IgD-negative memory B cell (primary cell): ENCODE measurements around the gene PROSER3. TPM values are rescaled to one million over a fixed set of nuclear protein-coding genes. Genes with fewer than 3 reads are reported as not detected.
"Not testable (repeated sequence)": the region's sequence is repeated elsewhere in the genome, so short reads cannot be mapped to it uniquely, and the experiment has no call there.

ENCODE experiments used
- H3K27ac Mint-ChIP-seq, 3 donors: one replicate each; pipeline ENCODE4 v1.8.0; 2020 to 2022; ENCODE audit warnings: mild to moderate bottlenecking in 3 of 3, mixed read lengths in 3 of 3, moderate library complexity in 1 of 3
- H3K27me3 Mint-ChIP-seq: one replicate; pipeline ENCODE4 v1.8.0; 2021; ENCODE audit warnings: mixed read lengths
- H3K36me3 Mint-ChIP-seq: one replicate; pipeline ENCODE4 v1.8.0; 2020; ENCODE audit warnings: mild to moderate bottlenecking, mixed read lengths
- H3K4me1 Mint-ChIP-seq, 3 donors: one replicate each; pipeline ENCODE4 v1.8.0; 2020 to 2022; ENCODE audit warnings: mixed read lengths in 3 of 3, mild to moderate bottlenecking in 1 of 3
- H3K4me3 Mint-ChIP-seq, 4 donors: one replicate each; pipeline ENCODE4 v1.8.0; 2020 to 2022; ENCODE audit warnings: mild to moderate bottlenecking in 4 of 4, mixed read lengths in 4 of 4, moderate library complexity in 3 of 4
- H3K9me3 Mint-ChIP-seq, 3 donors: one replicate each; pipeline ENCODE4 v1.8.0; 2020 to 2021; ENCODE audit warnings: mixed read lengths in 3 of 3, mild to moderate bottlenecking in 1 of 3
- polyA plus RNA-seq: library from polyadenylated mRNA; unstranded; fragments of 300-500 nt; fragmentation: Illumina TruSeq; gene quantifications from one replicate; pipeline ENCODE4 v1.2.3, GENCODE V29; 2021

The PROSER3 gene
- polyA plus RNA-seq, 1 donor from 2014 or later = 7.3 TPM

DNA sequence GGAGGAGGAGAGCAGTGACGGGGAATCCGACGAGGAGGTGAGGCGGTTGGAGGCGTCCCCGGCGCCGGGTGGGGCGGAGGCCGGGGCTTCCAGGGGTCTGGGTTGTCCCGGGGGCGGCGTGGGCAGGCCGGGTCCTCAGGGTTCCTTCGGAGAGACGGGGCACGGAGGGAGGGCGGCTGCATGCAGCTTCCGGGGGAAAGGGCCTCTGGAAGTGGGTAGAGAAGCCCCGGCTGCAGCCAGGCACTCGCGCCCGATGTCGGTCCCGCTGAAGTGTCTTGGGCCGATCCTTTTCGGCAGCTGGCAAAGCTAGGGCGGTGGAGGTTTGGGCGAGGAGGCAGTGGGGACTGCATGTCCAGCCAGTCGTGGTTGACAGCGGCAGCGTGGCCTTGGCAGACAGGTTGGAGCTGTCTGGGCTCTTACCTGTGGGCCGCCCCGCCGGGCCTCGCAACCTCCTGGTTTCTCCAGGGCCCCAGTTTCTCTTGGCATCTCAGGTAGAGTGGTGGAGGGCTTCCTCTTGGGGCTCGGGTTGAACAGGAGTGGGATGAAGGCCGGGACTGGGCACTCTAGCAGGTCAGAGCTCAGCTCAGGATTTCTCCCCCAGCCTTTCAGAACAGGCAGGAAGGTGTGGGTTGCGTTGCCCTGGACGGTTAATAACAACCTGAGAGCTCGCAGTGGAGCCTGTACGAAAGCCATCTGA is 39.5 kb upstream of the PROSER3 start:
- Mint-ChIP-seq H3K27me3 (no peaks in the 10 kb centered on the region), H3K27ac (peak overlapping the region; percentile 76 to 88 (median 83)), H3K4me1 (peaks cover 22 to 37% (median 25%) of the 10 kb centered on the region in 3 donors), H3K9me3 (no peaks in the 10 kb centered on the region), H3K4me3 (peak overlapping the region; percentile 85 to 96 (median 92)), H3K36me3 (no peaks in the 10 kb centered on the region)

DNA sequence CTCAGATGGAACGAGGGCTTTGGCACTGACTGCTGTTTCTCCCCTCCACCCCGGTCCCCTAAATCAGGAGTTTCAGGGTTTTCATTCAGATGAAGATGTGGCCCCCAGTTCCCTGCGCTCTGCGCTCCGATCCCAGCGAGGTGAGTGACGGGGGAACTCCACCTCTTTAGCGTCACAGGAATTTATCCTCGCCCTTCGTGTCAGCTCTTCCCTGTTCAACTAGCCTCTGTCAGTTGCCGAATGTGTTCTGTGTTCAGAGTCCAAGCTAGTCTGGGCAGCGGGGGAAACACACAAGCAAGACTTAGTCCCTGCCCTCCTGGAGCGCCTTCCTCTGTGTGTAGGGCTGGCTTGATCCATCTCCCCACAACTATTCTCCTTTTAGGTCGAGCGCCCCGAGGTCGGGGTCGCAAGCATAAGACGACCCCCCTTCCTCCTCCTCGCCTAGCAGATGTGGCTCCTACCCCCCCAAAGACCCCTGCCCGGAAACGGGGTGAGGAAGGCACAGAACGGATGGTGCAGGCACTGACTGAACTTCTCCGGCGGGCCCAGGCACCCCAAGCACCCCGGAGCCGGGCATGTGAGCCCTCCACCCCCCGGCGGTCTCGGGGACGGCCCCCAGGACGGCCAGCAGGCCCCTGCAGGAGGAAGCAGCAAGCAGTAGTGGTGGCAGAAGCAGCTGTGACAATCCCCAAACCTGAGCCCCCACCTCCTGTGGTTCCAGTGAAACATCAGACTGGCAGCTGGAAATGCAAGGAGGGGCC is 38.4 kb upstream of the PROSER3 start:
- Mint-ChIP-seq H3K27me3 (no peaks in the 10 kb centered on the region), H3K27ac (peak overlapping the region in 1 of 3 donors; percentile 88), H3K36me3 (no peaks in the 10 kb centered on the region), H3K4me3 (peak overlapping the region; percentile 85 to 96 (median 92)), H3K9me3 (no peaks in the 10 kb centered on the region), H3K4me1 (peaks cover 11 to 27% (median 19%) of the 10 kb centered on the region in 3 donors)

DNA sequence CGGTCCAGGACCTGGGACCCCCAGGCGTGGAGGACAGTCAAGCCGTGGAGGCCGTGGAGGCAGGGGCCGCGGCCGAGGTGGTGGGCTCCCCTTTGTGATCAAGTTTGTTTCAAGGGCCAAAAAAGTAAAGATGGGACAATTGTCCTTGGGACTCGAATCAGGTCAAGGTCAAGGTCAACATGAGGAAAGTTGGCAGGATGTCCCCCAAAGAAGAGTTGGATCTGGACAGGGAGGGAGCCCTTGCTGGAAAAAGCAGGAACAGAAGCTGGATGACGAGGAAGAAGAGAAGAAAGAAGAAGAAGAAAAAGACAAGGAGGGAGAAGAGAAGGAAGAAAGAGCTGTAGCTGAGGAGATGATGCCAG is 37.8 kb upstream of the PROSER3 start:
- Mint-ChIP-seq H3K4me3 (peak overlapping the region in 1 of 4 donors; percentile 42), H3K4me1 (peaks cover 9 to 23% (median 16%) of the 10 kb centered on the region in 3 donors), H3K27ac (no peak overlapping the region), H3K36me3 (no peaks in the 10 kb centered on the region), H3K9me3 (no peaks in the 10 kb centered on the region), H3K27me3 (no peaks in the 10 kb centered on the region)

DNA sequence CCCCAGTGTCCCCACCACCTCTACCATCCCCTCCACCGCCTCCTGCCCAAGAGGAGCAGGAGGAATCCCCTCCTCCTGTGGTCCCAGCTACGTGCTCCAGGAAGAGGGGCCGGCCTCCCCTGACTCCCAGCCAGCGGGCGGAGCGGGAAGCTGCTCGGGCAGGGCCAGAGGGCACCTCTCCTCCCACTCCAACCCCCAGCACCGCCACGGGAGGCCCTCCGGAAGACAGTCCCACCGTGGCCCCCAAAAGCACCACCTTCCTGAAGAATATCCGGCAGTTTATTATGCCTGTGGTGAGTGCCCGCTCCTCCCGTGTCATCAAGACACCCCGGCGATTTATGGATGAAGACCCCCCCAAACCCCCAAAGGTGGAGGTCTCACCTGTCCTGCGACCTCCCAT is 37.3 kb upstream of the PROSER3 start:
- Mint-ChIP-seq H3K4me3 (peak overlapping the region in 1 of 4 donors; percentile 42), H3K27ac (no peak overlapping the region), H3K4me1 (peaks cover 9 to 22% (median 13%) of the 10 kb centered on the region in 3 donors), H3K27me3 (no peaks in the 10 kb centered on the region), H3K36me3 (no peaks in the 10 kb centered on the region), H3K9me3 (no peaks in the 10 kb centered on the region)

DNA sequence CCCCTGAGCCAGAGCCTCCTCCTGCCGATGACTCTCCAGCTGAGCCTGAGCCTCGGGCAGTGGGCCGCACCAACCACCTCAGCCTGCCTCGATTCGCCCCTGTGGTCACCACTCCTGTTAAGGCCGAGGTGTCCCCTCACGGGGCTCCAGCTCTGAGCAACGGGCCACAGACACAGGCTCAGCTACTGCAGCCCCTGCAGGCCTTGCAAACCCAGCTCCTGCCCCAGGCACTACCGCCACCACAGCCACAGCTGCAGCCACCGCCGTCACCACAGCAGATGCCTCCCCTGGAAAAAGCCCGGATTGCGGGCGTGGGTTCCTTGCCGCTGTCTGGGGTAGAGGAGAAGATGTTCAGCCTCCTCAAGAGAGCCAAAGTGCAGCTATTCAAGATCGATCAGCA is 36.6 kb upstream of the PROSER3 start:
- Mint-ChIP-seq H3K36me3 (peaks cover 1% of the 10 kb centered on the region), H3K27me3 (no peaks in the 10 kb centered on the region), H3K4me1 (peaks cover 5 to 15% (median 7%) of the 10 kb centered on the region in 3 donors), H3K9me3 (no peaks in the 10 kb centered on the region), H3K27ac (no peak overlapping the region), H3K4me3 (peak overlapping the region in 3 of 4 donors; percentile 17 to 27 (median 25))

DNA sequence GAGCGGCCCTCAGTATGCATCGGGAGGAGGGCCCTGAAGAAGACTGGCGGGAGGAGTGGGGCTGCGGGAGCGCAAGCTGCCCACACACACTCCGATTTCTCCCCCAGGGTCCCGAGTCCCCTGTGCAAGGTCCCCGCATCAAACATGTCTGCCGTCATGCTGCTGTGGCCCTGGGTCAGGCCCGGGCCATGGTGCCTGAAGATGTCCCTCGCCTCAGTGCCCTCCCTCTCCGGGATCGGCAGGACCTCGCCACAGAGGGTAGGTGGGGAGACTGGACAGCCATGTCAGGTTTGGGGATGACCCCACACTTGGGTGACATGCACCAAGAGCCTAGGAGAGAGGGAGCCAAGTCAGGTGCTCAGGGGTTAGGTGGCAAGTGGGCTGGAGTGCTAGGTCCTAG is 35.5 kb upstream of the PROSER3 start:
- Mint-ChIP-seq H3K27me3 (no peaks in the 10 kb centered on the region), H3K36me3 (peaks cover 1% of the 10 kb centered on the region), H3K27ac (no peak overlapping the region), H3K4me3 (peak overlapping the region in 1 of 4 donors; percentile 9), H3K9me3 (no peaks in the 10 kb centered on the region), H3K4me1 (peaks cover 0 to 10% (median 5%) of the 10 kb centered on the region in 3 donors)

DNA sequence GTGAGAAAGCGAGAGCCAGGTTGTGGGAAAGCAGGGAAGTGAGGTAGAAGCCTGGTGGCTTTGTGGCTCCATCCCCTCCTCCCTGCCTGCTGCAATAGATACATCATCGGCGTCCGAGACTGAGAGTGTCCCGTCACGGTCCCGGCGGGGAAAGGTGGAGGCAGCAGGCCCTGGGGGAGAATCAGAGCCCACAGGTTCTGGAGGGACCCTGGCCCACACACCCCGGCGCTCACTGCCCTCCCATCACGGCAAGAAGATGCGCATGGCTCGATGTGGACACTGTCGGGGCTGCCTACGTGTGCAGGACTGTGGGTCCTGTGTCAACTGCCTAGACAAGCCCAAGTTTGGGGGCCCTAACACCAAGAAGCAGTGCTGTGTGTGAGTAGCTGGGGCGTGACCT is 35.1 kb upstream of the PROSER3 start:
- no peaks in the 10 kb centered on the region for H3K9me3 Mint-ChIP-seq
- no peak overlapping the region for H3K4me3 Mint-ChIP-seq
- no peak overlapping the region for H3K27ac Mint-ChIP-seq
- peaks cover 0 to 10% (median 5%) of the 10 kb centered on the region in 3 donors for H3K4me1 Mint-ChIP-seq
- H3K27me3 Mint-ChIP-seq = no peaks in the 10 kb centered on the region
- peaks cover 4% of the 10 kb centered on the region for H3K36me3 Mint-ChIP-seq

DNA sequence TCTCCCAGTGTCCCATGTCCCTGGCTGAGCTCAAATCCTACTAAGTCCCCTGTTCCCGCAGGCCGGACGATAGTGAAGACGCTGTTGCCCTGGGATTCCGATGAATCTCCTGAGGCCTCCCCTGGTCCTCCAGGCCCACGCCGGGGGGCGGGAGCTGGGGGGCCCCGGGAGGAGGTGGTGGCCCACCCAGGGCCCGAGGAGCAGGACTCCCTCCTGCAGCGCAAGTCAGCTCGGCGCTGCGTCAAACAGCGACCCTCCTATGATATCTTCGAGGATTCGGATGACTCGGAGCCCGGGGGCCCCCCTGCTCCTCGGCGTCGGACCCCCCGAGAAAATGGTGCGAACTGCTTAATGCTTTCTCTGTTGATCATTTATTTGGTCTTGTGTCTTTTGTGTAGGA is 34.3 kb upstream of the PROSER3 start:
- H3K27me3 Mint-ChIP-seq = no peaks in the 10 kb centered on the region
- H3K4me3 Mint-ChIP-seq = peak overlapping the region in 2 of 4 donors; percentile 21 to 57
- peaks cover 0 to 10% (median 5%) of the 10 kb centered on the region in 3 donors for H3K4me1 Mint-ChIP-seq
- H3K27ac Mint-ChIP-seq = no peak overlapping the region
- peaks cover 4% of the 10 kb centered on the region for H3K36me3 Mint-ChIP-seq
- H3K9me3 Mint-ChIP-seq = no peaks in the 10 kb centered on the region

DNA sequence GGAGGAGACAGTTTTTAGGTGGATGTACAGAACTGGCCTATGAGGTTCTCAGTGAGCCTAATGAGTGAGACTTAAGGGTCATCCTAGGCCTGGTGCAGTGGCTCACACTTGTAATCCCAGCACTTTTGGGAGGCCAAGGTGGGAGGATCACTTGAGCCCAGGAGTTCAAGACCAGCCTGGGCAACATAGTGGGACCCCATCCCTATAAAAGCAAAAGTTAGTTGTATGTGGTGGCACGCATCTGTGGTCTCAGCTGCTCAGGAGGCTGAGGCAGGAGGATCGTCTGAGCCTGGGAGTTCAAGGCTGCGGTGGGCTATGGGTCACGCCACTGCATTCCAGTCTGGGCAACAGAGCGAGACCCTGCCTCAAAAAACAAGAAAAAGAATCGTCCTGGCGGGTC is 33.8 kb upstream of the PROSER3 start:
- not testable (repeated sequence) for H3K36me3 Mint-ChIP-seq, H3K27ac Mint-ChIP-seq, H3K27me3 Mint-ChIP-seq, H3K9me3 Mint-ChIP-seq, H3K4me1 Mint-ChIP-seq
- peak overlapping the region in 1 of 4 donors; percentile 57 for H3K4me3 Mint-ChIP-seq

DNA sequence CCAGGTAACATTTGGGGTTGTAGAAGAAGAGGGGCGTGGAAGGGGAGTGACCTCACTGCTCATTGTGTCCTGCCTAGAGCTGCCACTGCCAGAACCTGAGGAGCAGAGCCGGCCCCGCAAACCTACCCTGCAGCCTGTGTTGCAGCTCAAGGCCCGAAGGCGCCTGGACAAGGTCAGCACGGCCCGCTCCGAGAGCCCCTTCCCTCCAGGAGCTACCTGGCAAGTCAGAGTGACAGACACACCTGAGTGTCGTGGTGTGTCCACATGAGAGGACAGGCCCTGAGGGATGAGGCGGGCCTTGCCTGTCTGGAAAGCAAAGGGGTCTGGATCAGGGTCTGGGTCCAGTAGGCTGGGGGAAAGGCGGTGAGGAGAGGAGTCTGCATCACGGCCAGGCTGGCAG is 33.4 kb upstream of the PROSER3 start:
- peaks cover 4% of the 10 kb centered on the region for H3K36me3 Mint-ChIP-seq
- H3K9me3 Mint-ChIP-seq = no peaks in the 10 kb centered on the region
- peaks cover 0 to 2% (median 2%) of the 10 kb centered on the region in 3 donors for H3K4me1 Mint-ChIP-seq
- no peak overlapping the region for H3K27ac Mint-ChIP-seq
- H3K27me3 Mint-ChIP-seq = no peaks in the 10 kb centered on the region
- peak overlapping the region in 1 of 4 donors; percentile 57 for H3K4me3 Mint-ChIP-seq

DNA sequence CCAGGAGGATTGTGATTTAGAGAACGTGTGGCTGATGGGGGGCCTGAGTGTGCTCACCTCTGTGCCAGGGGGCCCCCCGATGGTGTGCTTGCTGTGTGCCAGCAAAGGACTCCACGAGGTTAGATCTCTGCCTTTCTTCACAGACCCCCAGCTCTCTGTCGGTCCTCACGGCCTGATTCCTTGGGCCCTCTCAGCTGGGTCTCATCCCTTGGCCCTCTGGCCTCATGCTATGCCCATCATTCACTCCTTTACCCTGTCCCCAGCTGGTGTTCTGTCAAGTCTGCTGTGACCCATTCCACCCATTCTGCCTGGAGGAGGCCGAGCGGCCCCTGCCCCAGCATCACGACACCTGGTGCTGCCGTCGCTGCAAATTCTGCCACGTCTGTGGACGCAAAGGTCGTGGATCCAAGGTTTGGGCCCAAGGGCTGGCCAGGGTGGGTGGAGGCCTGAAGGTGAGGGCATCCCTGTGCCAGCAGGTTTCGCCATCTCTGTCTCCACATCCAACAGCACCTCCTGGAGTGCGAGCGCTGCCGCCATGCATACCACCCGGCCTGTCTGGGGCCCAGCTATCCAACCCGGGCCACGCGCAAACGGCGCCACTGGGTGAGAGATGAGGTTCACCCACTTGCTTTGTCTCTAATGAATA is 32.6 kb upstream of the PROSER3 start:
- peak overlapping the region in 1 of 3 donors; percentile 48 for H3K27ac Mint-ChIP-seq
- no peaks in the 10 kb centered on the region for H3K9me3 Mint-ChIP-seq
- no peak overlapping the region for H3K4me3 Mint-ChIP-seq
- H3K4me1 Mint-ChIP-seq = peaks cover 0 to 1% (median 0%) of the 10 kb centered on the region in 3 donors
- peaks cover 4% of the 10 kb centered on the region for H3K36me3 Mint-ChIP-seq
- H3K27me3 Mint-ChIP-seq = no peaks in the 10 kb centered on the region

DNA sequence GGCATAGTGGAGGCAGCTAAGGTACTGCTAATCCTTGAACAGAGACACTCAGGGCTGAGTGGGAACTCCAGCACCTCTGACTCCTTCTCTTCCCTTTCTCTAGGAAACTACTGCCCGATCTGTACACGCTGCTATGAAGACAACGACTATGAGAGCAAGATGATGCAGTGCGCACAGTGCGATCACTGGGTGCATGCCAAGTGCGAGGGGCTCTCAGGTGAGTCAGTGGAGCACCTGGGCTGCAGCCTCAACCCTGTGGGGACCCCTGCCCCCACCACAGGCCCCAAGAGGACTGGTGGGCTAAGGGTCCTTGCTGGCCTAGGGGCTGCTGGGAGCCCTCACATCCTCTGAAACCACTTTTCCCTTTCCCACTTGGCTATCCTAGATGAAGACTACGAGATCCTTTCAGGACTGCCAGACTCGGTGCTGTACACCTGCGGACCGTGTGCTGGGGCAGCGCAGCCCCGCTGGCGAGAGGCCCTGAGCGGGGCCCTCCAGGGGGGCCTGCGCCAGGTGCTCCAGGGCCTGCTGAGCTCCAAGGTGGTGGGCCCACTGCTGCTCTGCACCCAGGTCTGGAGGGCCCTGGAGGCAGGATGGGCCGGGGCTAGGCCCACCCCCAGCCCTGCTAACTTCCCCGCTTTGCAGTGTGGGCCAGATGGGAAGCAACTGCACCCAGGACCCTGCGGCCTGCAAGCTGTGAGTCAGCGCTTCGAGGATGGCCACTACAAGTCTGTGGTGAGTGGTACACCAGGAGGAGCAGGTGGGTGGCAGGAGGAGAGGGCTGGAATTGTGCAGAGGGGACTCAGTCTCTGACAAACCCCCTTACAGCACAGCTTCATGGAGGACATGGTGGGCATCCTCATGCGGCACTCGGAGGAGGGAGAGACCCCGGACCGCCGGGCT is 30.7 kb upstream of the PROSER3 start:
- Mint-ChIP-seq H3K36me3 (peaks cover 4% of the 10 kb centered on the region), H3K4me3 (no peak overlapping the region), H3K27ac (peak overlapping the region in 1 of 3 donors; percentile 46), H3K27me3 (no peaks in the 10 kb centered on the region), H3K9me3 (no peaks in the 10 kb centered on the region), H3K4me1 (no peaks in the 10 kb centered on the region)

DNA sequence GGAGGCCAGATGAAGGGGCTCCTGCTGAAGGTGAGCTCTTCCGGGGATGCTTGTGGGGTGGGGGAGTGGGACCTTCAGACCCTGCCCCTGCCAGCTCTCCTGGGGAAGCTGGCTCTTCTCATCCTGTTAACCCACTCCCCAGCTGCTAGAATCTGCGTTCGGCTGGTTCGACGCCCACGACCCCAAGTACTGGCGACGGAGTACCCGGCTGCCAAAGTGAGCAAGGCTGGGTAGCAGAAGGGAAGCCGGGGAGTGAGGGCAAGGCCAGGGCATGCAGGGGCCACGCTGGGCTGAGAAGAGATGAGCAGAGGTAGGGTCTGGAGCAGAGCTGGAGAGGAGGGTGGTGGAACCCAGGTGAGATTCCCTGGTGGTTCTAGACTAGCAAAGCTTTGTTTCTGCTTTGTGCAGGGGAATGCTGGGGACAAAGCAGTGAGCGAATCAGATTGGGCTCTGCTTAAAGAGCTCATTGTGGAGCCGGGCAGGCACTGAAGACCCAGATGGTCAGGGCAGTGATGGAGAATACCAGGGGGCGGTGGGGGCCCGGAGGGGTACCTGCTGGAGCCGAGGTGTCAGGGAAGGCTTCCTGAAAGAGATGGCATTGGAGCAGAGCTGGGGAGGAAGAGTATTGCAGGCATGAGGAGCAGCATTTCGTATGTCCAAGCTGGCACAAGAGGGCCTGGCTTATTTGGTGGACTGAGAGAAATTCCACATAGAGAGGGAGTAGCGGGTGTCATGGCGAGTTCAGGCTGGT is 29.8 kb upstream of the PROSER3 start:
- Mint-ChIP-seq H3K36me3 (peaks cover 4% of the 10 kb centered on the region), H3K27ac (no peak overlapping the region), H3K4me3 (peak overlapping the region in 1 of 4 donors; percentile 65), H3K9me3 (no peaks in the 10 kb centered on the region), H3K4me1 (no peaks in the 10 kb centered on the region), H3K27me3 (no peaks in the 10 kb centered on the region)

DNA sequence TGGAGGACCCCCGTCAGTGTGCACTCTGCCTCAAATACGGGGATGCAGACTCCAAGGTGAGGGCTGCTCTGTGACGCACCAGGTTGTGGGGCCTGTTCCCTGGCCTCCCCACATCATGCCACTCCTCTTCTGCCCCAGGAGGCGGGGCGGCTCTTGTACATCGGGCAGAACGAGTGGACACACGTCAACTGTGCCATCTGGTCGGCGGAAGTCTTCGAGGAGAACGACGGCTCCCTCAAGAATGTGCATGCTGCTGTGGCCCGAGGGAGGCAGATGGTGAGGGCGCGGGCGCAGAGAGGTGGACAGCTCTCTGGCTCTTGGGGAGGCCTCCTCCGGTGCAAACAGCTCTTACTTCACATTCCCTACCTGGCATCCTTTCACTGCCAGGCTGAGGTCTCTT is 29.0 kb upstream of the PROSER3 start:
- peaks cover 4% of the 10 kb centered on the region for H3K36me3 Mint-ChIP-seq
- H3K4me1 Mint-ChIP-seq = no peaks in the 10 kb centered on the region
- H3K4me3 Mint-ChIP-seq = no peak overlapping the region
- H3K9me3 Mint-ChIP-seq = no peaks in the 10 kb centered on the region
- H3K27me3 Mint-ChIP-seq = no peaks in the 10 kb centered on the region
- no peak overlapping the region for H3K27ac Mint-ChIP-seq
